ENCODE data around the gene CACNA1C.

CACNA1C gene

DNA sequence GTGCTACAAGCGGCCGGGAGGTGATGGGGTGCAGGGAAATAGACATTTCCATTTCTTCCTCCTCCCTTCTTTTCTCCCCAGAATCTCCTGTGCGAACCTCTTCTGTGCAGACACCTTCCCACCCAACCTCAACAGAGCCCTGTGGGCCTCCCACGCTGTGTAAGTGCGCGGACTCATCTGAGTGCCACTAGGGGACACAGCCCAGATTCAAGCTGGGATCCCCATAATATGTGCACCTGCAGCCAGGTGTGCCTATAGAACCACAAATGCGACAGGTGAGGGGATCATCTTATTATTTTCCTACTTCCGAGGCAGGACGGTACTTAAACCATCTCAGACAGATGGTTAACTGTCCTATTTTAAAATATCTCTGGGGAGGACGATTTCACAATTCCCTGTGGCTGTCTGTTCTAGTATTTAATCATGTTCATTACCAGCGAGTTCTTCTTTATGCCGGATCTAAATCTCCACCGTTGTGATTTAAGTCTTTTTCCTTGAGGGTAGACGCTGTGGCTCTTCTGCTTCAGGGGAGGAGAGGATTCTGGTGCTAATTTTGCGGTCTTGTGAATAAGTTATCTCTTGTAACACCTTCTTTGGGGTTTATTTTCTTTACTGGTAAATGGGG lies 17.2 kb upstream of the CACNA1C start:
- DNase-seq: no peak

DNA sequence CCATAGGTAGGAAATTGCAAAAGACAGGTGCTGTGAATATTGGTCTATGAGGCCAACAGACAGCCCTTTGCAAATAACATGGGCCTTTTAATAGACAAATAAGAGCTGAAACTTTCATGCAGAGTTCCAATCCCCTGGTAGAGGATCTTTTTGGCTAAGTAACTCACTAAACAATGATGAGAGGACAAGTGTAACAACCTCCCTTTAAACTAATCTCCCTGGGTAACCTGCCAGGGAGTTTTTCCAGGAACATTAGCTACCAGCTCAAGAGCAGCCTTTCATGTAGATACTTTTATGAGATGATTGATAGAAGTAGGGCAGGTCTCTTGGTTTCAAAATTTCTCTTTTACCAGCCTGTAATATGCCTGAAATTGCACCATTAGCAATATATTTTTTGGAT lies 13.8 kb upstream of the CACNA1C start:
- DNase-seq: no peak

DNA sequence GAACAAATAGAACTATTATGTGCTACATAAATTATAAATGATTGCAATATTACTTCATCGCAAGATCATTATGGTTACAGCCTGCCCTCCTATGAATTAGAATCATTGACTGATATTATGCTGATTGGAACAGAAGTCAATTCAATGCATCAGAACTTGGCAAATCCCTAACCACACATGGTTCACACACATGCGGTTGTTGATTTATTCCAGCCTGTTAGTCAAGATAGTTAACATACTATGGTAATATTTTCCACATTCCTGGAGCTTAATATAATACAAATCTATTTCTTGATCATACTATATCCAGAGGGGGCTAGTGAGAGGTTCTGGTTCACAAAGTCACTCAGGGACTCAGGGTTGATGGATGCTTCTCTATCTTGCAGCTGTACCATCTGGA lies 9.7 kb upstream of the CACNA1C start:
- no peak for DNase-seq

DNA sequence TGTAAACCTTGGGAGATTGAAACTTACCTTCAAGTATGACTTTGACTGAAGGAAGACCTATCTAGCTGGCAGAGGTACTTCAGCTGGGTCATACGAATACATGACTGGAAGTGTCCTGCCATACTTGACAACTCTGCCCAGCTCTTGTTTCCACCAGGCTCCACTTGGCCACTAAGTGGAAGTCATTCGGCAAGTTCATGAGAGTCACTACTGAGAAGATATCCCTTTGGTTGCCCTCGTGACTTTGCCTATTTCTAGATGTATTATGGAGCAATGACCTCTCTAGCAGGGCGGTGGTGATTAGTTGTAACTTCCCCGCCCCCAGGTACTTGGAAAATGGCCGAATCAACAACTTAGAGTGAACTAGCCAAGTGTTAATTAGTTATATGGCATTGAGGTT lies 8.6 kb upstream of the CACNA1C start:
- DNase-seq: no peak

DNA sequence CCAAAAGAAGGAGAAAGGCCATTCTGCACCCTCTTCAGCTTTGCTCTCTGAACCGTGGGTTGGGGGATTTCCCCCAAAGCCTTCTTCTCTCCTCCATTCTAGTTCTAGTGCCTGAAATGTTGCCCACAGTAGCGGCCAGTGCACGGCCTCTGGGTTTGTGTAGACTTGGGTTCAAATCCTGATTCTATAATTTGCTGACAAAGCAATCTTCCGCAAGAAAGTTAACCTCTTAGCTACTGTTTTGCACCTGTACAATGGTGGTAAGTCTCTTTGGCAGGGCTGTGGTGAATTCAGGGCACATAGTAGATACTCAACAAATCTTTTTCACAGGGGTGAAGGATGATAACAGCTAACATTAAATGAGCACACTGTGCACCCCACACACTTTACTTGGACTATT lies 5.8 kb upstream of the CACNA1C start:
- no peak for DNase-seq

DNA sequence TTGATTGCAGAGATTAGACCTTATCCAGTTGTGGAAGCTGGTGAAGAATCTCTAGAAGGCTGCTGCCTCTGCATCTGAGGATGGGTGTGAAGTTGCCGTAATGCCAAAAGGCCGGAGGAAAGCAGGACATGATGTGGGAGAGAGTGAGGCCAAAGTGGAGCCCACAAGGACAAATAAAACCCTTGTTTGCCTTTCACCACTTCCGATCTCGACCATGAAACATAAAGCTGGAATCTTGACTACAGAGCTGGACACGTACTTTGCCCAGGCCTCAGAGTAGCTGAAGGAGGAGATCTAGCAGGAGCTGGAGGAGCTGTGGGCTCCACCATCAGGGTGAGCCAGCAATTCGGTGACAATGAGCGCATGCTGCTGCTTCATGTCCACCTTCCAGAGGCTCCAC lies 5.0 kb upstream of the CACNA1C start:
- DNase-seq: no peak

DNA sequence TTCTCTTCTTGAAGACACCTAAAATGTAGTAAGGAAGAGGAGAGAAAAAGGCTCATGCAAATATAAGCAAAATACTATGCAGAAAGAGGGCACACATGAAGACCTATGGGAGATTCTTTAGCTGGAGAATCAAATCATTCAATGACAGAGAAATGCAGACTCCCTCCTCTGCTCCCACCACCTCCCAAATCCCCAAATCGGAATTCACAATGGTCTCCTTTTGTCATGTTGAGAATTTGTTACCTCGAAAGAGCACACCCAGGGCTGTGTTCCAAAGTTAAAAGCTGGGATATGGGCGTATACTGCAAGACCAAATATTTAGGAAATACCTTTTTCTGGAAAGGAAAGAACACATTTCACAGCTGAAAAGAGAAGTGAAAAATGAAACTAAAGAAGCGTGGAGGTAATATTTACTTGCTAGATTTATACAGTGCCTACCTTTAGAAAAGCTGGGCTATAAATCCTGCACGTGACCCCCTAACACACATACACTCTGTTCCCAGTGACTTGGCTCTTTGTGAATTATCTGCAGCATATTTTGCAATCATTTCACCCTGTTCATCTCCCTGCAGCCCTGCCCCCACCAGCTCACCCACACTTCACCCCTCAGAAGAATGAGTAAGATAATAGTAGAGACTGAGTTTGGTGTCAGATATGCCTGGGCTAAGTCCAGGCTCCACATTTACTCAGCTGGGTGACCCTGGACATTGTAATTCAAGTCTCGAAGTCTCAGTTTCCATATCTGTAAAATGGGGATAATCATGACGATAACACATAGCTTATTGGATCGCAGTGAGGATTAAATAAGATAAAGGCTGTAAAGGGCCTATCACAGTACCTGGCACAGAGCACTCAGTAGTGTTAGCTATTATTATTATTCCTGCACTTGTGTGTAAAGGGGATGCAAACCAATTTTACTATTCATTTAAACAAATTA lies 2.9 kb upstream of the CACNA1C start:
- no peak for DNase-seq

DNA sequence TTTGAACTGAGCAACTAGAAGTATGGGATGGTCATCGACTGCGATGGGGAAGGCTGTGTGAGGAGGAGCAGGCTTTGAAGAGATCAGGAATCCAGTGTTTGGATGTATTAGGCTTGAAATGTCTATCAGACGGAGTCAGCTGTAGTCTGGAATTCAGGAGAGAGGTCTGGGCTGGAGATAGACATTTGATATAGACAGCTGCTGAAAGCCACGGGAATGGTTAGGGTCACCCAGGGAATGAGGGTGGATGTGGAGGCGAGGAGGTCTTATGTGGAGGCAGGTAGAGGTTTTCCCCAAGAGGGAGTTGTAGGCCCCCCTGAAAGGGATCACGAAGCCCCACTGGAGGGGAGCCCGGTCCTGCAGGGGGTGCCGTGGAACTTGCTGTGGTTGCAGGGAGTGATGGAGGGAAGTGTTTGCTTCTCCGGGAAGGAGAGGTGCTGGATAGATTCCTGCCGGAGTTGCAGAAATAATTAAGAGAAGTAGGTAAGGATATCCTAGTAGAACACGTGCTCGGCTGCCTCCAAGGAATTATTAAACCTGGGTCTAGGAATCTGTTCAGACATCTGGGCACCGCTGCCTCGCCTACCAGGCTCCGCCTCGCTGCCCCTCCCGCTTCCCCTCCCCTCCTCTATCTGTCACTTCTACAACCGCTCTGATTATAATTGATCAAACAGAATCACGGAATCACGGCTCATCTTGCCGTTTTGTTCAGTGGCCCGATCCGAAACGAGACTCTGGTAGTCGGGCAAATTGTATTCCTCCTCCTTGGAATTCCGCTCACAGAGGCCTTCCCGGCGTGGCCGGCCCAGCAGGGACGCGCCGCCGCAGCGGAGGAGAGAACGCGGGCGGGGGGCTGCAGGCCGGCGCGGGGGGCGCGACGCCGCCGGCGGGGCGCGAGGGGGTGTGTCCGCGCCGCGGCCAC lies 826 bp upstream of the CACNA1C start:
- no peak for DNase-seq

DNA sequence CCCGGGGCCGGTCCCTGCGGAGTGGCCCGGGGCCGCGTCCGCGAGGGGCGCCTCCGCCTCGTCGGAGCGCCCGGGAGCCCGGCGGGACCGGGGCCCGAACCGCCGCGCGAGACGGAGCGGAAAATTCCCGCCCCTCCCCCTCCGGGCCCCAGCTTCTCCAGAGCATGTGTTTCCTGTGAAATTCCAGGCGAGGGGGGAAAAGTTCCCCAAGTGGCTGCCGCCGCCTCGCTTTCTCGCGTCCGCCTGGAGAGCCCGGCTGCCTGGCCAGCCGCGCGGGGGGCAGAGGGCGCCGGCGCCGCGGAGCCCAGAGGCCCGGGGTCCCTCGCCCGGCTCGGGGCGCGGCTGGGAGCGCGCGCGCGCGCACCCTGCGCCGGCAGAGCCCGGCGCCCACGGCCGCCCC lies 904 bp downstream of the CACNA1C start:
- DNase-seq: no peak

DNA sequence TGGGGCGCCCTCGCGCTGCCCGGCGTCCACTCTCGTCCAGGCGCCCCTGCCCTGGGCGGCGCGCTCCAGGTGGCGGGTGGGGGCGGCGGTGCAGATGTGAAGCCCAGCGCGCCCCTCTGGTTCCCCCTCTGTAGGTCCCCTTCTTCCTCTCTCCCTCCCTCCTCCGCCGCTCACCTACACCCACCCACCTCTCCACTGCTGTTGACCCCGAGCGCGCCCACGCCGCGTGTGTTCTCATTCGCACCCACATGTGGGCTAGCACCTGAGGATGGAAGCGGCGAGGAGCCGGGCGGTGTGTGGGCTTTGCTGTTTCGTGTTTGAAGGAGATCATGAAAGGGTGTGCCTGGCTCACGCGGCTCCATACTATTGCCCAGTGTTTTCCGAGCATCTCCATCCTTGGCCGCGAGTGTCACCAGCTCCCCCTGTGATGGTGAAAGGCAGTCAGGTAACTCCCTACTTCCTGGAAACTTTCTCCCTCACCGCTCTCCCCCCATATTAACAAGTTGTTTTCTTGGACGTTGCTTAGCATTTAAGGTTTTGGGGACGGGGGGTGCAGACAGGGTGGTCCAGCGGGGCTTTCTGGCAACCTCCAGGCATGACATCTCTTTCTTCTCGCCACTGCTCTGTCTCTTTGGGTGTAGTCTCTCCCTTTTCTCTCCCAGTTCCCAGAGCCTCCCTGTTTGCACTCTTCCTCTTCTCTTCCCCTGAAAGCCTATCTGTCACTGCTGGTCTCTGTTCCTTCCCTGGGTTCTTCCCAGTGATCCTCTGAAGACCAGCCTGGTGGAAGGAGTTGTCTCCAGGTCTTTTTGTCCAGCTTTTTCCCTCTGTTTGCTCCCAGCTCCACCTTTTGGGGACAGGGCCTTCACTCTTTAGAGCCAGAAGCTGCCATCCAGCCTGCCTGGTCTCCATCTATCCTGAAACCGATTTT lies 1.6 kb downstream of the CACNA1C start:
- DNase-seq: no peak

DNA sequence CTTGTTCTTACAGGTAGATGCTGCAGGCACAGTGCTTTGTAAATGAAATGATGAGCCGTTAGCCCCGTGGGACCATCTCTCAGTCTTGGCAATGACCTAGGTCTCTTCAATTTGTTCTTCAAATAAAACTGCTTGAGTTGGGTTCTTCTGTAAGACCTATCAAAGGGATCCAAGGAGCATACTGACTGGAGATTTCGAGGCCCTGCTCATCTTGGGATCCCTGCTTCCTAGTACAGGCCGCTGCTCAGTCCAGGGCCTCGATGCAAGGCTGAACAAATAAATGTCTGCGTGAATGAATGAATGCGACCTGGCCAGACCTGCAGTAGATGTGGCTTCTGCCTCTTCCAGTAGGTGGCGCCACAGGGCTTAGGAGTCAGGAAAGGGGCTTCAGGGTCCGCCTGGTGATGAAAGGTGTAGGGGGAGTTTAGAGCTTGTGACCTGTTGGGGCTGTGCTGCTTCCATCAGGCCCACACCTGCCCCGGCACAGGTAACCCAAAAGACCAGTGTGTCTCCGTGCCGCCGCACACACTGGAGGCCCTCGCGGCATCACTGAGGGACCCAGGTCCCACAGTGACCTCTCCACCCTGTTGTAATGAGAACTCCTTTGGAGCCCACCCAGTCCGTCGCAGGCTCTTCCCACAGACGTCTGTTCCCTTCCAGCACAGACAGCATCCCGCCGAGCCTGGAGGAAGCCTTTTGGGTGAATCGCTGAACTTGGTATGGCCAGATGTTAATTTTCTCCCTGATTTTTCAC lies 4.4 kb downstream of the CACNA1C start:
- DNase-seq: peak; percentile 72

DNA sequence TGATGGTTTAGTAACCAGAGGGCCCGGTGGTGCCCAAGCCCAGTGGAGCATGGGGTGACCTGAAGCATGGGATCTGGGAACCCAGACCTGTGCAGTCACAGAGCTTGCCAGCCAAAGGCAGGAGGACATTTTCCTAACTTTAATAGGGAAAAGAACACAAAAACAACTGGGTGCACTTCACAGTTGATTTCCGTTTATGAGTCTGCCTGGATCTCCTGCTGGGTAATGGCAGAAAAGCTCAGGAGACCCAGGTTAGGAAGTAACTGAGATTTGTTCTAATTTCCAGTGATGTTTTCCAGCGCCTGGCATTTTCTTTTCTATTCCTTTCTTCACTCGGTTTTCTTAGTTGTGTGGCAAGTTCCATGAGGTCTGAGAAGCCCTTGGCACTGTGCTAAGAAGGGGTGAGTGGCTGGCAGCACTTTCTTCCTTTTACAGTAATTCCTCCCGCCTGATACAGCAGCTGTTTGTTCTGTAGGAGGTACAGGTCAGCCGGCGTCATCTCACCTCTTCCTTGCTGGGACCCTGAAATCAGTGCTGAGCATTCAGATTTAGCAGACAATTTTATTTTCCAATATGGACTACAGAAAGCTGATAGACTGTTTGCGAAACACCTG lies 5.1 kb downstream of the CACNA1C start:
- no peak for DNase-seq

DNA sequence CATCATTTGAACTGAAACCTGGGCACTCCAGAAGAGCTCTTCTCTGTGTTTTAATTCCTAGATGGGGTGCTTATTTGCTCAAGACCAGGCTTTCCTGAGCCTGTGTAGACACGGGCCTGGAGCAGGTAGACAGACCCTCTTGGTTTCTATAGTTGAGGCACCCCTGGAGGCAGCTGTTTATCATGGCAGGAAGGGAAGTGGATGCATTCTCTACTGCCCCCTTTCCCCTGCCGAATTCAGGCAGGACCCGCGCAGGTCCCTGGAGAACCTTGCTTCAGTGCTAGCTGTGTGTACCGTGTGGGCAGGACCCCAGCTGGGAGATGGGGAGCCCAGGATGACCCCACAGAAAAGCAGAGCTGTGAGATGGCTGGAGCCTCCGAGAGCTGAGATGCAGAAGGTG lies 6.0 kb downstream of the CACNA1C start:
- DNase-seq: no peak

DNA sequence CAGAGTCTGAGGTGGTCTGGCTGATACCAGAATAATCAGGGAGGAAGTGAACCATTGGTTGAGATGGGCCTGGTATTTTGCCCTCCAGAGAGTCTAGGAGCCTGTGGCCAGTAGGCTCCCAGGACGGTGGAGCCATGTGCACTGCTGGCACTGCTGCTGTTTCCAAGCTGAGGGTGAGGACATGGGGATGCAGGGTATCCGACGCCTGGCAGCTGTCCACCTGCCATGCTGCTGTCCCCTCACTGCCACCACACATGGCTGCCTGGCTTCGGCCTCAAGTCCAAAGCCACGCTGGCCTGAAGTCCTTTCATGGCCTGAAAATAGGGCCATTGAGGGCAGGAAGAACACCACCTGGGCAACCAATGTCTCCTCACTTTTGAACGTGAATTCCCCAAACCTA lies 8.6 kb downstream of the CACNA1C start:
- no peak for DNase-seq

DNA sequence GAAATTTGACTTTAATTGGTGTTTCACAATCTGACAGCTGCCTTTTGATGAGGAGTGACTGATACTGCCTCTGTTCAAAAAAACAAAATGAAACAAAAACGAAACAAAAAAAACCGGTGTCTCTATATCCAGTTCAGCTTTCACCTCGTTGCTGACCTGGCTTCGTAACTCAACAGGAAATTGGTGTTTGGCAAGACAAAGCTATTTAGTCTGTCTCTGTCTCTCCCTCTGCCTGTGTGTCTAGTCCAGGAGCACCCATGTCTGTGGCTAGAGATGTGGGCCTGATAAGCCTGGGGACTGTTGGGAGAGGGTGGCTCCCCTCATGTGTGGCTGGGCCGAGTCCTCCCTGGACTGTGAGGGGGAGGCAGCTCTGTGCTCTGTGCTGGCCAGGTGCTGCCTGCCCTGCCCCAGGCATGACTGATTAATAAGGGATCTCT lies 11.3 kb downstream of the CACNA1C start:
- DNase-seq: peak; percentile 65

DNA sequence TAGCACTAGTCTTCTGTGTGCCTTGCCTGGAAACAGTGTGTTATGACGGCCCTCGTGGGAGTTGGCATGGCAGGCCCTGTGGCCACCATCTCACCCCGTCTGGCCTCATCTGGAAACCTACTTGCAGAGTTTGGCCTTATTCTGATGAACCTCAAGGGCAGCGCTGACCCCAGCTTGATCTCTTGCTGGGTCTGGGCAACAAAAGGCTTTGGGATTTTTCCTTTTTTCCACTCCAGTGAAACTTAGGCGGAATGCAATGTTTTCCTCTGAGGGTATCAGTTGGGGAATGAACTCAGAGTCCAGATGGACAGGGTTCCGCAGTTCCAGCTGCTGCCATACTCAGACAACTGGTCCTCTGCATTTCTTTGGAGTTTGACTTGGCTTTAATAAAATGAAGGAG lies 15.9 kb downstream of the CACNA1C start:
- DNase-seq: no peak

DNA sequence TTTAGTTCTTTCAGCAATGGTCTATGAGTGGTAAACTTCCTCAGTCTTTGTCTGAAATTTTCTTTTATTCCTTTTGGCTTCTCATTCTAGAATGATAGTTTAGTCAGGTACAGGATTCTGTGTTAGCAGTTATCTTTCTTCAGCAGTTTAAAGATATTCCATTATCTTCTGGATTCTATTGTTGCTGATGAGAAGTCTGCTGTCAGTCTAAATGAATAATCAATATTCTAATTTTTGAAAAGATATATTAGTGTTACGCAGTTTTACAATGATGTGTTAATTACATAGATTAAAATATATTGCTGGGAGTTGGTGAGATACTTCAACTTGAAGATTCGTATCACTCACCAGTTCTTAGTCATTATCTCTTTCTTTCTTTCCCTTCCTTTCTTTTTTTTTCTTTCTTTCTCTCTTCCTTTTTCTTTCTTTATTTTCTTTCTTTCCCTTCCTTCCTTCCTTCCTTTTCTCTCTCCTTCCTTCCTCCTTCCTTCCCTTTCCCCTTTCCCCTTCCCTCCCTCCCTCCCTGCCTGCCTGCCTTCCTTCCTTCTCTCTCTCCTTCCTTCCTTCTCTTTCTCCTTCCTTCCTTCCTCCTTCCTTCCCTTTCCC lies 17.8 kb downstream of the CACNA1C start:
- no peak for DNase-seq

DNA sequence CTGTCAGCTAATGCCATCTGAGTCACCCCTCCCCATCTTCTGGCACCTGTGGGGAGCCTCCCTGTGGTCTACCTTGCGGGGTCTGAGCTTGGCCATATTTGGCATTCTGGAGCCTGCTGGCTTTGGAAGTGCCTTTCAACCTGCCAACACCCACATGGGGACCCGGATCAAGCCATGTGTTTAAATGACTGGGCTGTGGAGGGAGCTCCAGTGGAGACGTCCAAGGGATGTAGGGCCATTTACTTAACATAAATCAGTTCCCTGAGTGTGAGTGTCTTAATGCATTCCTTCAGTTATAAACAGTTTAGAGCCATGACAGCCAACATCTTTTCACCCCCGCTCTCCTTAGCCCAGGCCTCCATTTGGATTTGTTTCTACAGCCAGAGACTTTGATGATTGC lies 22.0 kb downstream of the CACNA1C start:
- DNase-seq: no peak

DNA sequence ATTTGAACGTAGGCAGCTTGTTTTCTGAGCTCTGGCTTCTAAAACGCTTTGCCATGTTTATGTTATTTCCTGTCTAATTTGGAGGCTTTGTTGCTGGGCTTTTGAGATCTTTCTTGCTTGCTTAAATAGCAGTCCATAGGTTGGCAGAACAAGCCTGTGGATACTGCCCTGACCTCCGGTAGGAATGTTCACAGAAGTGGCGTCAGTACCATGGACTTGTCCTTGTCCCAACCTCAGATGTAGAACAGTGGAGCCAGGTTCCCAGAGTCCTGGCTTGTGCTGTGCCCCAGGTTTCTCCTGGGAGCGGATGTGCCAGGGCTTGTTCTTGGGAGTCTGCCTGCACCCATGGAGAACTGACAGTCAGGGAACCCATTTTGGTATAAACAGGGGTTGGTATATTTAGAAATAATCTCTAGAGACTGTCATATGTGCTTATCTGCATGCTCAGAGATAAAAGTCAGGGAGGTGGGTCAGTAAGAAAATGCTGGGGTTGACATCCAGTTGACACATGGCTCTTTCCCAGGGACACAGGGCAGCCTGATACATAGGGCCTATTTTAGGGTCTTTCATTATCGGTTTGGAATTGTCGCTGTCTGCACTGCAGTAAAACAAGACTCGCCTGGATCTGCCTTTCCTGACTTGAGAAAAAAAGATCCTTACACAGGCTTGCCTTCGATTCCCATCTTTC lies 22.9 kb downstream of the CACNA1C start:
- DNase-seq: no peak

DNA sequence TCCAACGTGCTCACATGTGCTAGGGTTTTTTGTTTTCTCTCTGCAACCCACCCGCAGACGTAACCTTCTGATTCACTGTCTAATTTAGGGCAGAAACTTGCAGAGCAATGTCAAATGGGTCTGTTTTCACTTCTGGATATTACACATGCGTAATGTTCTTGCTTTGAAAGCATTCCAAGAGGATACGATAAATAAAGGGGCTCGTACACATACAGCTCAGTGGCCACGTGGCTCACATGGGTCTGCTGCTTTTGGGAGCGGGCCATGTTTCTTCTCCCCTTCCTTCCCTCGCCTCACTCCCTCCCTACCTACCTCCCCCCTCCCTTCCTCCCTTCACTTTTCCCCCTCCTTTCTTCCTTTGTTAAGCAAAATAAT lies 23.4 kb downstream of the CACNA1C start:
- DNase-seq: no peak
